CD4-positive, alpha-beta T cell treated with Interleukin-12 subunit alpha and Interleukin-12 subunit beta, for 1 hour (primary cell): Measurements from ENCODE around the gene GOLGA2.

Experiments
- DNase-seq: peaks from one replicate; pipeline ENCODE4 v3.0.0-alpha.2; 2020

GOLGA2 gene

GRCh38 chr9:128208946-128209669 is 66.7 kb downstream of the GOLGA2 start:
- DNase-seq: no peak

GRCh38 chr9:128208386-128208785 is 67.4 kb downstream of the GOLGA2 start:
- no peak for DNase-seq

GRCh38 chr9:128206916-128207910 is 68.6 kb downstream of the GOLGA2 start:
- DNase-seq: no peak

DNA sequence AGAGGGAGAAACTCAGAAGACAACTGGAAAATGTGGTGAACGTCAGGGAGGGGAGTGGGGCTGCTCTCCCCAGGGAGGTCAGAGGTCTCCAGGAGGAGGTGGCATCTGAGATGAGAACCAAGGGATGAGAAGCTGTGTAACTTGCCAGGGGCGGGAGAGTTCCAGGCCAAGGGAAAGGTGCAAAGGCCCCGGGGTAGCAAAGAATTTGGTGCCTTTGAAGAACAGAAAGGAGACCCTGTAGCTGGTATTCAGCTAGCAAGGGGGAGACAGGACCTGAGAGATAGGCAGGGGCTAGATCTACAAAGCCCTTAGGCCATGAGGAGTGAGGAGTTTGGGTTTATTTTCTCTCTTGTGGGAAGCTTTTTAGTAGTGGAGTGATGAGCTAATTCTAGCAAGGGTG is 69.3 kb downstream of the GOLGA2 start:
- no peak for DNase-seq
